Retinal pigment epithelial cell (primary cell): ENCODE data around the gene ACTR3.

Experiments used
- DNase-seq: peaks from one replicate; pipeline ENCODE4 v3.0.0-alpha.2; 2010; ENCODE audit warnings: low read depth
- H3K4me3 ChIP-seq: 2 replicates; pipeline ENCODE4 v1.5.1; 2011; ENCODE audit warnings: mild to moderate bottlenecking, low read length, control low read depth, moderate library complexity
- TF ChIP-seq, protein P1 (sequence below): conservative IDR thresholded peaks from 2 replicates; pipeline ENCODE4 v1.5.1; 2011; ENCODE audit warnings: low read depth, low read length, control low read depth, inconsistent platforms

The ACTR3 gene

DNA sequence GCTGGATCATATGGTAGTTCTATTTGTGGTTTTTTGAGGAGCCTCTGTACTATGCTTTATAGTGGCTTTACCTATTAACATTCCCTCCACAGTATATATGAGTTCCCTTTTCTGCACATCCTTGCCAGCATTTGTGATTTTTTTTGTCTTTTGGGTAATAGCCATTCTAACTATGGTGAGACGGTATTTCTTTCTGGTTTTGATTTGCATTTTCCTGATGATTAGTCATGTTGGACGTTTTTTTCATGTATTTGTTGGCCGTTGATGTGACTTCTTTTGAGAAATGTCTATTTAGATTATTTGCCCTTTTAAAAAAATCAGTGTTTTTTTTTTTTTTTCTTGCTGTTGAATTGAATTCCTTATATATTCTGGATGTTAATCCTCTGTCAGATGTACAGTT lies 31.1 kb downstream of the ACTR3 start:
- DNase-seq = no peak
- H3K4me3 ChIP-seq = no peak overlapping the region
- TF ChIP-seq, protein P1, sequence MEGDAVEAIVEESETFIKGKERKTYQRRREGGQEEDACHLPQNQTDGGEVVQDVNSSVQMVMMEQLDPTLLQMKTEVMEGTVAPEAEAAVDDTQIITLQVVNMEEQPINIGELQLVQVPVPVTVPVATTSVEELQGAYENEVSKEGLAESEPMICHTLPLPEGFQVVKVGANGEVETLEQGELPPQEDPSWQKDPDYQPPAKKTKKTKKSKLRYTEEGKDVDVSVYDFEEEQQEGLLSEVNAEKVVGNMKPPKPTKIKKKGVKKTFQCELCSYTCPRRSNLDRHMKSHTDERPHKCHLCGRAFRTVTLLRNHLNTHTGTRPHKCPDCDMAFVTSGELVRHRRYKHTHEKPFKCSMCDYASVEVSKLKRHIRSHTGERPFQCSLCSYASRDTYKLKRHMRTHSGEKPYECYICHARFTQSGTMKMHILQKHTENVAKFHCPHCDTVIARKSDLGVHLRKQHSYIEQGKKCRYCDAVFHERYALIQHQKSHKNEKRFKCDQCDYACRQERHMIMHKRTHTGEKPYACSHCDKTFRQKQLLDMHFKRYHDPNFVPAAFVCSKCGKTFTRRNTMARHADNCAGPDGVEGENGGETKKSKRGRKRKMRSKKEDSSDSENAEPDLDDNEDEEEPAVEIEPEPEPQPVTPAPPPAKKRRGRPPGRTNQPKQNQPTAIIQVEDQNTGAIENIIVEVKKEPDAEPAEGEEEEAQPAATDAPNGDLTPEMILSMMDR = no peak

DNA sequence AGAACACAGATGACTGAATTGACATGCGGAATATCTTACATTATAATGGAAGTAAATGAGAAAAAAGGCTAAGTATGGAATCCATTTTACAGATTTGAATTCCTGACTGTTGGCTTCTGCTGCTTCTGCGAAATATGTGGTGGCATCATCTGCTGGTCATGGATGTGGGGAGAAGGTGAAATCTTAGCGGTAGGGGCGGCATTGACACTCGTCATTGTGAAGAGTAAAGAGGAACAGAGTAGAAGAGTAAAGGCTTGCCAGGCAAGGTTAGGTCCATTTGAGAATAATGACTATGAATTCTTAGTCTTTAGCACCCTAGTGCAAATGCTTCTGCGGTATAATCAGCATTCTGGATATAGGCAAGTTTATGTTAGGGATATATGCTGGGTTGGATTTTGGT lies 32.4 kb downstream of the ACTR3 start:
- DNase-seq = no peak
- TF ChIP-seq, protein P1 = no peak
- H3K4me3 ChIP-seq = no peak overlapping the region

DNA sequence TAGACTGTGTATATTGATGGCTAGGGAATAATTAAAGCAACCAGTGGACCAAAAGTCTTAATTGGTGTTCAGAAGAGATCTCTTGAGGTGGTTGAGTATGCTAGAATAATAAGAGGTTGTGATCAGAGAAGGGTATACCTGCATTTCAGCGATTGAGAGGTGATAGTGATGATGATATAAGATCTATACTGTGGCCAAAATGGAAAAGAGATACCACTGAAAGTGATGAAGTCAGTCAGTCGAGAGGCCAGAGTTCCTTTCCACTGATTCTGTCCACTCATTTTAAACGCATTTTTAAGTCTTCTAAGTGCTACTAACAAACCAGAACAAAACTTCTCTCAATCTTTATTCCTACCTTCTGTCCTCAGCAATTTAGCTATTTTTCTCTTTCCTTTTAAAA lies 32.9 kb downstream of the ACTR3 start:
- DNase-seq = no peak

DNA sequence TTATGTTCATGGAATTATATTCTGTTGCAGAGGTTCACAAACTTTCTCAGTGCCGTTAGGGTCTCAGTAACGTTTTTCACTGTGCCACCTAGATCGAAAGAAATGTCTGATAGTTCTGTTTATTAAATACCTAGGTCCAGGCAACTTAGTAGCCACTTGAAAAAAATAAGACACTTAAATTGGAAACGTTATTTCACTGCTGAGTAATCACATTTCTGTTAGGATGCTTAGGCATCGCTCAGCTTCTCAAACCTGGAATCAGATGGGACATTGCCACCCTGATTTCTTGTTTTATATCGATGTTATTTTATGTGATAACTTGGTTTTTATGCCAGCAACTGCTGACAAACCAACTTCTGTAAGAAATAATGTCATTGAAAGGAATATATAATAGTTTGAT lies 36.0 kb downstream of the ACTR3 start:
- no peak for DNase-seq
- no peak overlapping the region for H3K4me3 ChIP-seq
- TF ChIP-seq, protein P1 = no peak

More for the DNA sequence above, 32.9 kb downstream of the ACTR3 start:
- TF ChIP-seq, protein P1 = no peak
- H3K4me3 ChIP-seq = no peak overlapping the region

DNA sequence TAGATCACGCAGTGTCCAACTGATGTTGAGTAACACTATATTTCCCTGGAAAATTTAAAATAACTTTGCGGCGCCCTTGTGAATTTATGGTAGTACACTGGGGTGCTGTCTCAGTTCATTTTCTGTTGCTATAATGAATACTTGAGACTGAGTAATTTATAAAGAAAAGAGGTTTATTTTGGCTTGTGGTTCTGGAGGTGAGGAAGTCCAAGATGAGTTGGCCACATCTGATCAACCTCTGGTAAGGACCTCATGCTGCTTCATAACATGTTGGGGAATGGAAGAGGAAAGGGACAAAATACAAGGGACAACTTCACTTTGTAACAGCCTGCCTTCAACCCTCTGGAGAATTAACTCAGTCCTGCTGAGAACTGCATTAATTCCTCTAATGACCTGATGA lies 36.4 kb downstream of the ACTR3 start:
- no peak overlapping the region for H3K4me3 ChIP-seq
- TF ChIP-seq, protein P1 = no peak
- DNase-seq = no peak

DNA sequence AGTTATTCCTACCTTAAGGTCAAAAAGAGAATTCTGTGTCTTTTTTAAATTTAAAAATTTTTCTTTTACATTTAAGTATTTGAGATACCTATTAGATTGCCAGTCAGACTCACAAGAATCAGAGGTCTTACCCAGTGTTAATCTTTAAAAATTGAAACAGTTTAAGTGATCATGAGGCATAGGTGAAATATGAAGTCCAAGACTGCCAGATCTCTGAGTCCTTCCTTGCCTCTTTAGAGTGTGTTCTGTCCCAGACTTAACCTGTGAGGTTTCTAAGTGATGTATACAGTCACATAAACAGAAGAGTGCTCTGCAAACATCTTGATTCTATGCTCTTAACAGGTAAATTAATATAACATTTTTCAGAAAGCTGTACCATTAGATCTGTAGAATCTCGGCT lies 40.6 kb downstream of the ACTR3 start:
- no peak for DNase-seq
- TF ChIP-seq, protein P1 = no peak
- H3K4me3 ChIP-seq = no peak overlapping the region

DNA sequence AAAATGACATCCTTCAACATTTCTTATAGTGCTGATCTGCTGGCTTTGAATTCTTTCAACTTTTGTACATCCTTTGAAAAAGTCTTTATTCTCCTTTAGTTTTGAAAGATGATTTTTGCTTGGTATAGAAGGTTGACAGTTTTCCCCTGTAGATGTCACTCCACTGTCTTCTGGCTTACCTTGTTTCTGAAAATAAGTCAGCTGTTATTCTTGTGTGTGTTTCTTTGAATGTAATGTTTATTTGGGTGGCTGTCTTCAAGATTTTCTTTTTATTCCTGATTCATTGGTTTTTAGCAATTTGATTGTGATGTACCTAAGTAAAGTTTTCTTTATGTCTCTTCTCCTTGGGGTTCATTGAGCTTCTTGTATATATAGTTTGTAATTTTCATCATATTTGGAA lies 47.6 kb downstream of the ACTR3 start:
- no peak for DNase-seq
- TF ChIP-seq, protein P1 = no peak
- H3K4me3 ChIP-seq = no peak overlapping the region
